Astrocyte (in vitro differentiated cells and primary cell): Measurements from ENCODE around the gene SDK1. TPM values are rescaled to one million over a fixed set of nuclear protein-coding genes. Genes with fewer than 3 reads are reported as not detected.
A peak's percentile ranks its signal among the peaks of the same experiment; 100 is the strongest.

ENCODE experiments used
- DNase-seq: peaks from one replicate; pipeline ENCODE4 v3.0.0-alpha.2; 2010; ENCODE audit warnings: low read depth
- FAIRE-seq: peaks from 2 replicates; lab custom pipeline; 2011; peaks lifted over from hg19 to GRCh38; lab: Jason Lieb, UNC
- H2AFZ ChIP-seq: 2 replicates; pipeline ENCODE4 v1.6.0; 2012; ENCODE audit warnings: low read depth, low read length, inconsistent platforms
- H3K27ac ChIP-seq: 2 replicates; pipeline ENCODE4 v1.5.1; 2011; ENCODE audit warnings: low read depth, low read length, inconsistent platforms
- H3K27me3 ChIP-seq: 2 replicates; pipeline ENCODE4 v1.6.0; 2011; ENCODE audit warnings: low read length, inconsistent platforms; ENCODE audit not compliant: insufficient read depth
- H3K36me3 ChIP-seq: 2 replicates; pipeline ENCODE4 v1.5.1; 2011; ENCODE audit warnings: low read length, inconsistent platforms; ENCODE audit not compliant: insufficient read depth
- H3K4me1 ChIP-seq: 2 replicates; pipeline ENCODE4 v1.5.1; 2011; ENCODE audit warnings: low read length, inconsistent platforms; ENCODE audit not compliant: insufficient read depth
- H3K4me2 ChIP-seq: 2 replicates; pipeline ENCODE4 v1.6.0; 2012; ENCODE audit warnings: low read length, inconsistent platforms
- H3K4me3 ChIP-seq: 2 replicates; pipeline ENCODE4 v1.5.1; 2011; ENCODE audit warnings: low read depth, mild to moderate bottlenecking, low read length, inconsistent platforms; ENCODE audit not compliant: insufficient read depth
- H3K79me2 ChIP-seq: 2 replicates; pipeline ENCODE4 v1.6.0; 2012; ENCODE audit warnings: mild to moderate bottlenecking, low read length, inconsistent platforms; ENCODE audit not compliant: insufficient read depth
- H3K9ac ChIP-seq: 2 replicates; pipeline ENCODE4 v1.6.0; 2012; ENCODE audit warnings: mild to moderate bottlenecking, low read length, inconsistent platforms
- H3K9me3 ChIP-seq: 2 replicates; pipeline ENCODE4 v1.5.1; 2012; ENCODE audit warnings: low read depth, mild to moderate bottlenecking, low read length, inconsistent platforms; ENCODE audit not compliant: insufficient read depth
- H4K20me1 ChIP-seq: 2 replicates; pipeline ENCODE4 v1.6.0; 2012; ENCODE audit warnings: low read length, inconsistent platforms; ENCODE audit not compliant: insufficient read depth
- H3K27ac Mint-ChIP-seq: one replicate; pipeline ENCODE4 v1.8.0; 2021; ENCODE audit warnings: mild to moderate bottlenecking, mixed read lengths; ENCODE audit not compliant: unreplicated experiment
- H3K27me3 Mint-ChIP-seq: one replicate; pipeline ENCODE4 v1.8.0; 2021; ENCODE audit warnings: low read depth, mixed read lengths; ENCODE audit not compliant: unreplicated experiment
- H3K36me3 Mint-ChIP-seq: one replicate; pipeline ENCODE4 v1.8.0; 2021; ENCODE audit warnings: low read depth, mixed read lengths; ENCODE audit not compliant: unreplicated experiment
- H3K4me1 Mint-ChIP-seq: one replicate; pipeline ENCODE4 v1.8.0; 2021; ENCODE audit warnings: low read depth, mixed read lengths; ENCODE audit not compliant: unreplicated experiment
- H3K4me3 Mint-ChIP-seq: one replicate; pipeline ENCODE4 v1.8.0; 2021; ENCODE audit warnings: mild to moderate bottlenecking, moderate library complexity, mixed read lengths; ENCODE audit not compliant: unreplicated experiment
- H3K9me3 Mint-ChIP-seq: one replicate; pipeline ENCODE4 v1.8.0; 2021; ENCODE audit warnings: mild to moderate bottlenecking, mixed read lengths; ENCODE audit not compliant: unreplicated experiment
- EZH2 ChIP-seq: IDR thresholded peaks from 2 replicates; pipeline ENCODE4 v1.6.1; 2012; ENCODE audit warnings: mild to moderate bottlenecking, low read length, inconsistent platforms; ENCODE audit not compliant: insufficient read depth
- total RNA-seq: library from RNA; stranded (reverse); gene quantifications from 2 replicates; pipeline ENCODE4 v1.2.1, GENCODE V29; 2021
- TF ChIP-seq, protein P1 (sequence below): IDR thresholded peaks from 2 replicates; pipeline ENCODE4 v1.5.1; 2011; ENCODE audit warnings: low read depth, mild to moderate bottlenecking, inconsistent platforms, low read length, moderate library complexity; ENCODE audit not compliant: insufficient read depth

SDK1 gene
- total RNA-seq, 1 donor from 2014 or later = 4.2 TPM

GRCh38 chr7:3757059-3757458 lies 456.0 kb downstream of the SDK1 start:
- FAIRE-seq = no peak
- no peak overlapping the region for H3K4me3 Mint-ChIP-seq
- H3K36me3 Mint-ChIP-seq = no peaks in the 10 kb centered on the region
- no peak overlapping the region for H3K27ac Mint-ChIP-seq
- no peak overlapping the region for H3K4me2 ChIP-seq
- H3K9me3 Mint-ChIP-seq = peaks cover 4% of the 10 kb centered on the region
- H2AFZ ChIP-seq = no peak overlapping the region
- no peak overlapping the region for H3K4me3 ChIP-seq
- no peaks in the 10 kb centered on the region for H3K36me3 ChIP-seq
- H3K27ac ChIP-seq = no peak overlapping the region
- H3K9me3 ChIP-seq = no peaks in the 10 kb centered on the region
- DNase-seq = no peak
- H3K4me1 ChIP-seq = peaks cover 6% of the 10 kb centered on the region
- H3K27me3 Mint-ChIP-seq = no peaks in the 10 kb centered on the region
- no peaks in the 10 kb centered on the region for H3K27me3 ChIP-seq
- no peaks in the 10 kb centered on the region for H3K79me2 ChIP-seq
- H3K4me1 Mint-ChIP-seq = no peaks in the 10 kb centered on the region
- H3K9ac ChIP-seq = no peak overlapping the region
- no peaks in the 10 kb centered on the region for H4K20me1 ChIP-seq
- TF ChIP-seq, protein P1, sequence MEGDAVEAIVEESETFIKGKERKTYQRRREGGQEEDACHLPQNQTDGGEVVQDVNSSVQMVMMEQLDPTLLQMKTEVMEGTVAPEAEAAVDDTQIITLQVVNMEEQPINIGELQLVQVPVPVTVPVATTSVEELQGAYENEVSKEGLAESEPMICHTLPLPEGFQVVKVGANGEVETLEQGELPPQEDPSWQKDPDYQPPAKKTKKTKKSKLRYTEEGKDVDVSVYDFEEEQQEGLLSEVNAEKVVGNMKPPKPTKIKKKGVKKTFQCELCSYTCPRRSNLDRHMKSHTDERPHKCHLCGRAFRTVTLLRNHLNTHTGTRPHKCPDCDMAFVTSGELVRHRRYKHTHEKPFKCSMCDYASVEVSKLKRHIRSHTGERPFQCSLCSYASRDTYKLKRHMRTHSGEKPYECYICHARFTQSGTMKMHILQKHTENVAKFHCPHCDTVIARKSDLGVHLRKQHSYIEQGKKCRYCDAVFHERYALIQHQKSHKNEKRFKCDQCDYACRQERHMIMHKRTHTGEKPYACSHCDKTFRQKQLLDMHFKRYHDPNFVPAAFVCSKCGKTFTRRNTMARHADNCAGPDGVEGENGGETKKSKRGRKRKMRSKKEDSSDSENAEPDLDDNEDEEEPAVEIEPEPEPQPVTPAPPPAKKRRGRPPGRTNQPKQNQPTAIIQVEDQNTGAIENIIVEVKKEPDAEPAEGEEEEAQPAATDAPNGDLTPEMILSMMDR = no peak
- no peak for TF ChIP-seq EZH2

DNA sequence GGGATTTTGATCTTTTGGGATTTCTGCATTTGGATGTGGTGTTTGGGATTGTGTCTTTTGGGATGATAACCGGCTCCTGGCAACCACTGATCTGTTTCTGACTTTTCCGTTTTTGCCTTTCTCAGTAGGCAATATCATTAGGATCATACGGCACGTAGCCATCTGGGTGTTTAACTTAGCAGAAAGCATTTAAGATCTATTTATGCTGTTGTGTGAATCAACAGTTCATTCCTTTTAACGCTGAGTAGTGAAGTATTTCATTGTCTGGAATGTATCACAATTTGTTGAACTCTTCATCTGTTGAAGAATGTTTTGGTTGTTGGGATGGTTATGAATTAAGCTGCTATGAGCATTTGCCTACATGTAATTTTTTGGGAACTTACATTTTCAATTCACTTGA lies 459.6 kb downstream of the SDK1 start:
- Histone ChIP-seq H3K4me2 (peak overlapping the region; percentile 52), H4K20me1 (no peaks in the 10 kb centered on the region), H3K27me3 (peaks cover 4% of the 10 kb centered on the region), H3K9me3 (no peaks in the 10 kb centered on the region), H3K4me3 (no peak overlapping the region), H3K9ac (no peak overlapping the region), H3K4me1 (peaks cover 10% of the 10 kb centered on the region), H2AFZ (no peak overlapping the region), H3K27ac (no peak overlapping the region), H3K79me2 (no peaks in the 10 kb centered on the region), H3K36me3 (no peaks in the 10 kb centered on the region)
- Mint-ChIP-seq H3K9me3 (peaks cover 1% of the 10 kb centered on the region), H3K36me3 (no peaks in the 10 kb centered on the region), H3K27ac (no peak overlapping the region), H3K4me1 (no peaks in the 10 kb centered on the region), H3K4me3 (no peak overlapping the region), H3K27me3 (no peaks in the 10 kb centered on the region)
- DNase-seq = no peak
- no peak for FAIRE-seq
- no peak for TF ChIP-seq EZH2
- TF ChIP-seq, protein P1 = no peak

DNA sequence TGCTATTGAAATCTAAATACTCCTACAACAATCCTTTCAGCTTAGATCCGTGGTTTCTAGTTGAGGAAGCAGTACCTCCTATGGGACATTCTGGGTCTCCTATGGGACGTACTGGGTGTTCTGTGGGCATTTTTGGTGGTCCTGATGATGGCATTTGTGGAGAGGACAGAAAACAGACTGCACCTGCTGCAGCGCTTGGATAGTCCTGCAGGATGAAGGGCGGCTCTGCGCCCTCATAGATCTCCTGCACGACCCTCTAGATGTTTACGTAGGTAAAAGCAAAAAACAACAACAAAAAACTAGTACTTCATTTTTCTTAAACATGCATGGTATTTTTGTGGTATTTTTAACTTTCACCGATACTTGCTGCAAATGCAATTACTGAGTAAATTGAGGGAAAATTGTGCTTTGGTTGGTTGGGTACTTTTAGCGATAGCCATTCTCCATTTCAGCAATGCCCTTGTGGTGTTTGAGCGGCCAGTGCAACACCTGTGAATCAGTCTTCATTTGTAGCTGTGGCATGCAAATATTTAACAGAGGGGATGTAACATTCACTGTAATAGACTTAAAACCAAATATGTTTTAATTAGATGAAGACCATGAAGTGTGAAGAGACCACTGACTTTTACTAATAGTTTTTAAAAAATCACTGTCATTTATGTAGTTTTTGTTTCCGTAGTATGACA lies 461.2 kb downstream of the SDK1 start:
- no peaks in the 10 kb centered on the region for H3K36me3 Mint-ChIP-seq
- no peaks in the 10 kb centered on the region for H3K79me2 ChIP-seq
- no peaks in the 10 kb centered on the region for H3K4me1 Mint-ChIP-seq
- no peak overlapping the region for H3K27ac ChIP-seq
- no peaks in the 10 kb centered on the region for H3K9me3 Mint-ChIP-seq
- no peak for TF ChIP-seq EZH2
- TF ChIP-seq, protein P1 = no peak
- H2AFZ ChIP-seq = no peak overlapping the region
- peak overlapping the region; percentile 52 for H3K4me2 ChIP-seq
- H3K36me3 ChIP-seq = no peaks in the 10 kb centered on the region
- H3K27me3 ChIP-seq = peaks cover 4% of the 10 kb centered on the region
- H3K4me3 ChIP-seq = no peak overlapping the region
- H3K4me1 ChIP-seq = peaks cover 10% of the 10 kb centered on the region
- no peaks in the 10 kb centered on the region for H3K9me3 ChIP-seq
- FAIRE-seq (no peak), DNase-seq (no peak)
- no peak overlapping the region for H3K4me3 Mint-ChIP-seq
- H4K20me1 ChIP-seq = no peaks in the 10 kb centered on the region
- no peak overlapping the region for H3K27ac Mint-ChIP-seq
- no peaks in the 10 kb centered on the region for H3K27me3 Mint-ChIP-seq
- H3K9ac ChIP-seq = no peak overlapping the region
